HCT116 (cell line): ENCODE results near the gene GPA33. TPM values are rescaled to one million over a fixed set of nuclear protein-coding genes. Genes with fewer than 3 reads are reported as not detected.

Experiments used
- total RNA-seq: library from RNA; stranded (reverse); gene quantifications from one replicate; pipeline ENCODE4 v1.2.1, GENCODE V29; 2021; ENCODE audit not compliant: unreplicated experiment

The GPA33 gene
- total RNA-seq, 1 experiment from 2014 or later, result 0.22 TPM

Other genes starting within 250 kb of the GPA33 start
- 16.0 TPM for gene TADA1, start 214.1 kb downstream of the GPA33 start, total RNA-seq
- 2.4 TPM for gene ILDR2, start 114.8 kb downstream of the GPA33 start, total RNA-seq
- not detected for gene MAEL, start 101.1 kb downstream of the GPA33 start, total RNA-seq
- gene STYXL2, start 3.7 kb upstream of the GPA33 start, total RNA-seq, result not detected
- 24.5 TPM for gene POU2F1, start 130.5 kb upstream of the GPA33 start, total RNA-seq